Muscle of leg (tissue), 11 donors: ENCODE results near the gene TCERG1. TPM values are rescaled to one million over a fixed set of nuclear protein-coding genes. Genes with fewer than 3 reads are reported as not detected.

Experiments used
- DNase-seq: peaks from one replicate; pipeline ENCODE4 v3.0.0; 2013
- H3K27ac ChIP-seq: one replicate; pipeline ENCODE4 v1.5.1; 2013; ENCODE audit warnings: mild to moderate bottlenecking, low read length, control low read depth
- H3K27me3 ChIP-seq: one replicate; pipeline ENCODE4 v1.6.1; 2013; ENCODE audit warnings: low read length; ENCODE audit not compliant: control insufficient read depth, insufficient read depth
- H3K36me3 ChIP-seq: one replicate; pipeline ENCODE4 v1.6.1; 2013; ENCODE audit warnings: low read length; ENCODE audit not compliant: control insufficient read depth, insufficient read depth
- H3K4me1 ChIP-seq: one replicate; pipeline ENCODE4 v1.6.1; 2013; ENCODE audit warnings: low read length; ENCODE audit not compliant: control insufficient read depth, insufficient read depth
- H3K4me3 ChIP-seq: one replicate; pipeline ENCODE4 v1.5.1; 2013; ENCODE audit warnings: low read length, control low read depth
- H3K9me3 ChIP-seq: replicated peaks from 2 replicates; pipeline ENCODE4 v1.6.1; 2013; ENCODE audit warnings: low read depth, low read length; ENCODE audit not compliant: control insufficient read depth
- WGBS: methylation state at CpG from one replicate; pipeline ENCODE4 v1.1.5; 2013; ENCODE audit warnings: missing lambda C conversion rate; ENCODE audit not compliant: insufficient coverage; 5-methylcytosine and 5-hydroxymethylcytosine counted together
- polyA plus RNA-seq, 8 donors: library from polyadenylated mRNA; unstranded; fragments of 120-200 nt; gene quantifications; one replicate each; pipeline versions ENCODE4 v1.2.1 to v1.2.3, GENCODE V29; 2013; ENCODE audit warnings: inconsistent platforms in 1 of 8, low replicate concordance in 1 of 8; ENCODE audit not compliant: insufficient read length in 8 of 8, insufficient read depth in 1 of 8
- total RNA-seq: library from RNA; stranded (reverse); fragments of 120-200 nt; gene quantifications from one replicate; pipeline ENCODE4 v1.2.4, GENCODE V29; 2013

Gene TCERG1
- total and polyA plus RNA-seq, 9 donors = 46.8 to 93.3 (median 60.4) TPM

GRCh38 chr5:146560205-146560812, 113.2 kb downstream of the TCERG1 start:
- Histone ChIP-seq H3K4me3 (no peak overlapping the region), H3K4me1 (no peaks in the 10 kb centered on the region), H3K27ac (no peak overlapping the region), H3K36me3 (no peaks in the 10 kb centered on the region), H3K27me3 (no peaks in the 10 kb centered on the region), H3K9me3 (no peaks in the 10 kb centered on the region)
- no CpG with 5 or more reads among the region's 3 CpGs for WGBS
- no peak for DNase-seq

Other genes starting within 250 kb of the TCERG1 start
- 14.3 TPM for gene RBM27, start 243.7 kb upstream of the TCERG1 start, total RNA-seq
- 10 to 100 TPM; 12.2 to 18.8 (median 15.5) TPM for gene RBM27, start 243.7 kb upstream of the TCERG1 start, polyA plus RNA-seq
- 0.04 TPM for gene POU4F3, start 108.5 kb upstream of the TCERG1 start, total RNA-seq
- under 1 TPM in 6 of 8 donors, not detected in 2; 0.06 to 0.12 (median 0.08) TPM for gene POU4F3, start 108.5 kb upstream of the TCERG1 start, polyA plus RNA-seq
- not detected for gene GPR151, start 68.9 kb downstream of the TCERG1 start, total RNA-seq
- gene GPR151, start 68.9 kb downstream of the TCERG1 start, polyA plus RNA-seq = not detected